Fibroblast of lung (primary cell): ENCODE data around the gene XAB2.

Source experiments
- CTCF ChIP-seq, 2 donors: IDR thresholded peaks in 1 of 2; conservative IDR thresholded peaks in 1 of 2; 1 replicate in 1 of 2; 2 replicates in 1 of 2; pipeline ENCODE4 v1.5.1; 2011 to 2012; ENCODE audit warnings: low read length in 2 of 2, control low read depth in 1 of 2, inconsistent platforms in 1 of 2, low read depth in 1 of 2, mild to moderate bottlenecking in 1 of 2
- EZH2 ChIP-seq: IDR thresholded peaks from 2 replicates; pipeline ENCODE4 v1.5.1; 2012; ENCODE audit warnings: low read length, control low read depth, mild to moderate bottlenecking; ENCODE audit errors: missing control alignments

- no peak for TF ChIP-seq CTCF (conservative IDR thresholded peaks at IDR 0.05 in 1 of 2, IDR thresholded peaks at IDR 0.05 in 1 of 2; ENCODE audit: low read depth in 1 of 2, low read length in 2 of 2)
- TF ChIP-seq EZH2: no peak
Observed at GRCh38 chr19:7648265-7649014, 19.1 kb upstream of the XAB2 start.
